Gastrocnemius medialis (tissue), 4 donors: Measurements from ENCODE around the gene WWP2.

Source experiments
- CTCF ChIP-seq, 5 experiments: fragments of 450-650 bp in 3 of 5; fragments of 200-600 bp in 2 of 5; sonication (generic) in 2 of 5; IDR thresholded peaks in 4 of 5; conservative IDR thresholded peaks in 1 of 5; 1 replicate in 4 of 5; 2 replicates in 1 of 5; pipeline ENCODE4 v1.5.1; 2016 to 2019; ENCODE audit warnings: antibody characterized with exemption in 5 of 5, mild to moderate bottlenecking in 3 of 5, moderate library complexity in 3 of 5
- POLR2A ChIP-seq, 2 donors: fragments of 450-650 bp; IDR thresholded peaks; one replicate each; pipeline ENCODE4 v1.6.1; 2017; ENCODE audit warnings: antibody characterized with exemption in 2 of 2, mild to moderate bottlenecking in 2 of 2, moderate library complexity in 2 of 2

- TF ChIP-seq POLR2A (IDR thresholded peaks at IDR 0.05) (no peak), CTCF (IDR thresholded peaks at IDR 0.05 in 4 of 5, conservative IDR thresholded peaks at IDR 0.05 in 1 of 5) (no peak)
These were observed 52.4 kb downstream of the WWP2 start for GRCh38 chr16:69814561-69814960.
